ENCODE results near the gene FMNL2. TPM values are rescaled to one million over a fixed set of nuclear protein-coding genes. Genes with fewer than 3 reads are reported as not detected.

FMNL2 gene
- polyA plus RNA-seq, 3 donors: 0.28 to 3.2 (median 0.71) TPM

DNA sequence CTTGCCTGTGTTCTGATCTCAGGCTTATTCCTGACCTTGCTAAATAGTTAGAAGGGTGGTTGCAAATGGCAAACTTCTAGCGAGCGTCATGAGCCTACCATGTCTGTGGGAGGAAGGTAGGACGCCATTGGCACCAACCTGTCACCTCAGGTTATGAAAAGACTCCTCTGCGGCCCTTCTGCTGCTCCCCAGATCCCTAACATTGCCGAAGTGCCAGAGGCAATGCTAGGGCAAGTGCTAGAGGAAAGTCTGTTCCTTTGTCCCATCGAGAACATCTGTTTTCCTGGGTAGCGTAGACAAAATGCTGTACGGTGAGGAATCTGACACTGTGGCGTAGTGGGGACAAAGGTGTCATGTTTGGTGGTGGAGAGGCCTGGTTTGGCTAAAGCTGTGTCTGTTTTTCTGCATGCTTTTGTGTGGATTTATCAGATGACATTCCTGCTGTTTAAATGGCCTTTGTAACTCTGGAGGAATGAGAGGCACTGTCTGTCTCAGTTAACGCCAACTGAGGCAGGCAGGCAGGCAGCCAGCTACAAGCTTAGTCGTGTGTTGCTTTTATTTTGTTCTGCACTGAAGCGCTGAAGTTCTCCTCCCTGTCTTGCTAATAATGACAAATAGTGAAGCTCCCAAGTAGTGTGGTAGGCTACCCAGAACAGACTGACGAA lies 288.2 kb downstream of the FMNL2 start:
- peaks cover 25 to 26% of the 10 kb centered on the region in 2 donors for H3K4me1 ChIP-seq (ENCODE audit: control insufficient read depth in 1 of 2, insufficient read depth in 2 of 2, low read length in 2 of 2)
- H3K4me1 Mint-ChIP-seq: peaks cover 44% of the 10 kb centered on the region
- no peak overlapping the region for H3K27ac ChIP-seq (ENCODE audit: low read depth in 1 of 2, low read length in 2 of 2)
- no peaks in the 10 kb centered on the region for H3K36me3 Mint-ChIP-seq
- no peak for DNase-seq
- H3K9me3 Mint-ChIP-seq: peaks cover 0 to 3% (median 0%) of the 10 kb centered on the region in 7 donors
- no peak overlapping the region for H3K4me3 Mint-ChIP-seq
- H3K9me3 ChIP-seq (replicated peaks in 1 of 2; ENCODE audit: control insufficient read depth in 1 of 2, insufficient read depth in 1 of 2, low read length in 2 of 2): no peaks in the 10 kb centered on the region
- H3K27ac Mint-ChIP-seq: peak overlapping the region in 3 of 7 donors; percentile 14 to 35 (median 19)
- no peak overlapping the region for H3K4me2 ChIP-seq (replicated peaks; ENCODE audit: extremely low read depth, low read length, poor library complexity, severe bottlenecking)
- H3K9ac ChIP-seq (ENCODE audit: insufficient read depth, low read length, poor library complexity, severe bottlenecking): no peak overlapping the region
- 87% methylated on average over 9 of the region's 13 CpGs for WGBS (ENCODE audit: insufficient coverage)
- no peaks in the 10 kb centered on the region for H3K79me2 ChIP-seq (ENCODE audit: insufficient read depth, low read length)
- H3K27me3 ChIP-seq (ENCODE audit: control insufficient read depth in 2 of 2, insufficient read depth in 2 of 2, low read length in 2 of 2): no peaks in the 10 kb centered on the region
- H4K20me1 ChIP-seq (ENCODE audit: insufficient read depth, low read length): no peaks in the 10 kb centered on the region
- H3K36me3 ChIP-seq (replicated peaks in 1 of 2; ENCODE audit: control insufficient read depth in 1 of 2, insufficient read depth in 2 of 2, low read length in 2 of 2): no peaks in the 10 kb centered on the region
- no peak overlapping the region for H3K4me3 ChIP-seq (replicated peaks in 1 of 3; ENCODE audit: low read depth in 2 of 3, low read length in 3 of 3)
- H3K27me3 Mint-ChIP-seq (ENCODE audit: low read depth in 3 of 3): peaks cover 0 to 2% (median 2%) of the 10 kb centered on the region in 3 donors
- intact Hi-C loops (cut with micrococcal nuclease): no loop called here
- no peak overlapping the region for H2AFZ ChIP-seq (ENCODE audit: insufficient read depth, low read depth, low read length, poor library complexity, severe bottlenecking)
- TF ChIP-seq, protein P1, sequence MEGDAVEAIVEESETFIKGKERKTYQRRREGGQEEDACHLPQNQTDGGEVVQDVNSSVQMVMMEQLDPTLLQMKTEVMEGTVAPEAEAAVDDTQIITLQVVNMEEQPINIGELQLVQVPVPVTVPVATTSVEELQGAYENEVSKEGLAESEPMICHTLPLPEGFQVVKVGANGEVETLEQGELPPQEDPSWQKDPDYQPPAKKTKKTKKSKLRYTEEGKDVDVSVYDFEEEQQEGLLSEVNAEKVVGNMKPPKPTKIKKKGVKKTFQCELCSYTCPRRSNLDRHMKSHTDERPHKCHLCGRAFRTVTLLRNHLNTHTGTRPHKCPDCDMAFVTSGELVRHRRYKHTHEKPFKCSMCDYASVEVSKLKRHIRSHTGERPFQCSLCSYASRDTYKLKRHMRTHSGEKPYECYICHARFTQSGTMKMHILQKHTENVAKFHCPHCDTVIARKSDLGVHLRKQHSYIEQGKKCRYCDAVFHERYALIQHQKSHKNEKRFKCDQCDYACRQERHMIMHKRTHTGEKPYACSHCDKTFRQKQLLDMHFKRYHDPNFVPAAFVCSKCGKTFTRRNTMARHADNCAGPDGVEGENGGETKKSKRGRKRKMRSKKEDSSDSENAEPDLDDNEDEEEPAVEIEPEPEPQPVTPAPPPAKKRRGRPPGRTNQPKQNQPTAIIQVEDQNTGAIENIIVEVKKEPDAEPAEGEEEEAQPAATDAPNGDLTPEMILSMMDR (IDR thresholded peaks at IDR 0.05): no peak

DNA sequence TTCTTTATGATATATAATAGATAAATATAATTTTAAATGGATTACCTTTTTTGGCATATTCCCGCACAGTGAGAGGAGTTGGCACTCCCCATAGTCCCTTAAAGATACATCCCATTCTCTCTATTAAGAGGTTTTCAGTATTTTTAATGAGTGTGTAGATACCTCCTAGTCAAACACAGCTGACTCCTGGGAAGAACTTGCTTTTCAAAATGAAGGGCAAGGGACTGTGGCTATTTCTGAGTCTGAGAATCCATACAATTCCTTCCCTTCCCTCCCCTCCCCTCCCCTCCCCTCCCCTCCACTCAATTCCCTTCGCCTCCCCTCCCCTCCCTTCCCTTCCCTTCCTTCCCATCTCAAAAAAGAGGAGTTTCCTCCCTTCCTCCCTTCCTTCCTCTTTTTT lies 288.8 kb downstream of the FMNL2 start:
- peak in 1 of 3 donors; percentile 17 for DNase-seq
- intact Hi-C loops (cut with micrococcal nuclease): no loop called here

More for the DNA sequence above, 288.8 kb downstream of the FMNL2 start:
- no CpG with 5 or more reads among the region's 2 CpGs for WGBS (ENCODE audit: insufficient coverage)
- H2AFZ ChIP-seq (ENCODE audit: insufficient read depth, low read depth, low read length, poor library complexity, severe bottlenecking): no peak overlapping the region
- no peaks in the 10 kb centered on the region for H3K79me2 ChIP-seq (ENCODE audit: insufficient read depth, low read length)
- H3K9me3 ChIP-seq (replicated peaks in 1 of 2; ENCODE audit: control insufficient read depth in 1 of 2, insufficient read depth in 1 of 2, low read length in 2 of 2): no peaks in the 10 kb centered on the region
- Mint-ChIP-seq H3K4me1 (peaks cover 43% of the 10 kb centered on the region), H3K9me3 (peaks cover 0 to 3% (median 0%) of the 10 kb centered on the region in 7 donors), H3K27ac (peak overlapping the region in 3 of 7 donors; percentile 40 to 50 (median 45)), H3K36me3 (no peaks in the 10 kb centered on the region), H3K4me3 (no peak overlapping the region), H3K27me3 (ENCODE audit: low read depth in 3 of 3) (peaks cover 0 to 2% (median 2%) of the 10 kb centered on the region in 3 donors)
- no peak overlapping the region for H3K27ac ChIP-seq (ENCODE audit: low read depth in 1 of 2, low read length in 2 of 2)
- H3K36me3 ChIP-seq (replicated peaks in 1 of 2; ENCODE audit: control insufficient read depth in 1 of 2, insufficient read depth in 2 of 2, low read length in 2 of 2): no peaks in the 10 kb centered on the region
- no peaks in the 10 kb centered on the region for H4K20me1 ChIP-seq (ENCODE audit: insufficient read depth, low read length)
- no peak overlapping the region for H3K4me3 ChIP-seq (replicated peaks in 1 of 3; ENCODE audit: low read depth in 2 of 3, low read length in 3 of 3)
- TF ChIP-seq, protein P1 (IDR thresholded peaks at IDR 0.05): no peak
- no peak overlapping the region for H3K9ac ChIP-seq (ENCODE audit: insufficient read depth, low read length, poor library complexity, severe bottlenecking)
- no peak overlapping the region for H3K4me2 ChIP-seq (replicated peaks; ENCODE audit: extremely low read depth, low read length, poor library complexity, severe bottlenecking)
- no peaks in the 10 kb centered on the region for H3K27me3 ChIP-seq (ENCODE audit: control insufficient read depth in 2 of 2, insufficient read depth in 2 of 2, low read length in 2 of 2)
- peaks cover 25 to 26% of the 10 kb centered on the region in 2 donors for H3K4me1 ChIP-seq (ENCODE audit: control insufficient read depth in 1 of 2, insufficient read depth in 2 of 2, low read length in 2 of 2)
